Measurements from ENCODE around the gene SLC38A2.

DNA sequence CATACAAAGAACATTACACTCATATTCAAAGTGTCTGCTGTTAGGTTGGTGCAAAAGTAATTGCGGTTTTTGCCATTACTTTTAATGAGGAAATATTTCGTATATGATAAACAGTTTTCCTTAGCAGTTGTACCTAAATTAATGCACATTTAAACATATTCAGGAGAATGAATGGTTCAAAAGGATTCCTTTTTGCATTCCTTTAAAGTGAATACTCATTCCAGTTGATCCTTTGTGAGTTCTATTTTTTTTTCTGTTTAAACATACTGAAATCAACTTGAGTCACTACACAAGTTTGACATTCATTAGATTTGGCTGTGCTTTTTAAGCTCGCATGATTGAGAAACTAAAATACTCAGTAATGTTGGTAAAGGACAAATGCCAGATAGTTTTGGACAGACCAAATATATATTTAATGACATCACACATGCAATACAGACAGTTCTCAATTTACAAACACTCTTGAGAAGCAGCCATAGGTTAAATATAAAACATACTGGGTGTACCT is 13.8 kb upstream of the SLC38A2 start:
- no peak for TF ChIP-seq L3MBTL2 (conservative IDR thresholded peaks at IDR 0.05)
- TF ChIP-seq, protein P1, sequence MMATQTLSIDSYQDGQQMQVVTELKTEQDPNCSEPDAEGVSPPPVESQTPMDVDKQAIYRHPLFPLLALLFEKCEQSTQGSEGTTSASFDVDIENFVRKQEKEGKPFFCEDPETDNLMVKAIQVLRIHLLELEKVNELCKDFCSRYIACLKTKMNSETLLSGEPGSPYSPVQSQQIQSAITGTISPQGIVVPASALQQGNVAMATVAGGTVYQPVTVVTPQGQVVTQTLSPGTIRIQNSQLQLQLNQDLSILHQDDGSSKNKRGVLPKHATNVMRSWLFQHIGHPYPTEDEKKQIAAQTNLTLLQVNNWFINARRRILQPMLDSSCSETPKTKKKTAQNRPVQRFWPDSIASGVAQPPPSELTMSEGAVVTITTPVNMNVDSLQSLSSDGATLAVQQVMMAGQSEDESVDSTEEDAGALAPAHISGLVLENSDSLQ (IDR thresholded peaks at IDR 0.05), result no peak
- no peak for TF ChIP-seq NFRKB (IDR thresholded peaks at IDR 0.05)
- TF ChIP-seq BHLHE40 (IDR thresholded peaks at IDR 0.05; ENCODE audit: borderline replicate concordance), result no peak
- TF ChIP-seq HDGF (IDR thresholded peaks at IDR 0.05; ENCODE audit: borderline replicate concordance), result no peak
